Upper lobe of left lung (tissue), 6 donors: Measurements from ENCODE around the gene TREH. TPM values are rescaled to one million over a fixed set of nuclear protein-coding genes. Genes with fewer than 3 reads are reported as not detected.

Experiments
- ATAC-seq, 2 donors: fragments of 200-7000 bp; cut with Tn5 transposase; one replicate each; pipeline ENCODE4 v1.9.1; 2022; ENCODE audit warnings: mild to moderate bottlenecking in 2 of 2, moderate library complexity in 2 of 2; ENCODE audit not compliant: low FRiP score in 2 of 2
- DNase-seq, 2 donors: peaks; one replicate each; pipeline ENCODE4 v3.0.0-alpha.2; 2019 to 2020
- H3K27ac ChIP-seq, 4 donors: fragments of 200-600 bp; sonication (generic); one replicate each; pipeline ENCODE4 v1.5.1; 2016 to 2019
- H3K27me3 ChIP-seq, 4 donors: fragments of 200-600 bp; sonication (generic); one replicate each; pipeline ENCODE4 v1.5.1; 2017 to 2019
- H3K36me3 ChIP-seq, 4 donors: fragments of 200-600 bp; sonication (generic); one replicate each; pipeline ENCODE4 v1.5.1; 2016 to 2019
- H3K4me1 ChIP-seq, 4 donors: fragments of 200-600 bp; sonication (generic); one replicate each; pipeline ENCODE4 v1.5.1; 2018 to 2019
- H3K4me3 ChIP-seq, 4 donors: fragments of 200-600 bp; sonication (generic); one replicate each; pipeline ENCODE4 v1.5.1; 2017 to 2019; ENCODE audit warnings: mild to moderate bottlenecking in 2 of 4, moderate library complexity in 1 of 4
- H3K9me3 ChIP-seq, 4 donors: fragments of 200-600 bp; sonication (generic); one replicate each; pipeline ENCODE4 v1.5.1; 2018 to 2019
- EP300 ChIP-seq, 4 donors: sonication (generic); formaldehyde crosslinking; IDR thresholded peaks; one replicate each; pipeline ENCODE4 v1.5.1; 2017; ENCODE audit warnings: antibody characterized with exemption in 4 of 4, control low read depth in 2 of 4
- POLR2A ChIP-seq, 4 donors: fragments of 450-650 bp; IDR thresholded peaks; one replicate each; pipeline ENCODE4 v1.5.1; 2016 to 2017; ENCODE audit warnings: antibody characterized with exemption in 4 of 4, mild to moderate bottlenecking in 2 of 4
- POLR2AphosphoS5 ChIP-seq, 2 donors: sonication (generic); formaldehyde crosslinking; IDR thresholded peaks; one replicate each; pipeline ENCODE4 v1.5.1; 2017; ENCODE audit warnings: antibody characterized with exemption in 2 of 2
- WGBS, 2 donors: methylation state at CpG; one replicate each; pipeline ENCODE4 v1.1.5; 2017 to 2018; 5-methylcytosine and 5-hydroxymethylcytosine counted together
- total RNA-seq, 6 donors: library from RNA; depleted of rRNA in 4 of 6; stranded (reverse); fragments of >200 nt in 4 of 6; gene quantifications; one replicate each; pipeline versions ENCODE4 v1.1.0 to v1.2.1, GENCODE V29; 2016 to 2021
- TF ChIP-seq, protein P1 (sequence below), 6 experiments: fragments of 450-650 bp in 4 of 6; fragments of 200-600 bp in 2 of 6; sonication (generic) in 2 of 6; IDR thresholded peaks; one replicate each; pipeline ENCODE4 v1.5.1; 2016 to 2019; ENCODE audit warnings: antibody characterized with exemption in 6 of 6
- donor health status: DM: no; HTN: no; CAD: no; lungs with moderate emphysema.
- donor health status: DM: no; HTN: yes; CAD: no; lungs with severe emphysema.

TREH gene
- total RNA-seq, 6 donors from 2014 or later = 0.17 to 1.0 (median 0.89) TPM; not detected in 3

DNA sequence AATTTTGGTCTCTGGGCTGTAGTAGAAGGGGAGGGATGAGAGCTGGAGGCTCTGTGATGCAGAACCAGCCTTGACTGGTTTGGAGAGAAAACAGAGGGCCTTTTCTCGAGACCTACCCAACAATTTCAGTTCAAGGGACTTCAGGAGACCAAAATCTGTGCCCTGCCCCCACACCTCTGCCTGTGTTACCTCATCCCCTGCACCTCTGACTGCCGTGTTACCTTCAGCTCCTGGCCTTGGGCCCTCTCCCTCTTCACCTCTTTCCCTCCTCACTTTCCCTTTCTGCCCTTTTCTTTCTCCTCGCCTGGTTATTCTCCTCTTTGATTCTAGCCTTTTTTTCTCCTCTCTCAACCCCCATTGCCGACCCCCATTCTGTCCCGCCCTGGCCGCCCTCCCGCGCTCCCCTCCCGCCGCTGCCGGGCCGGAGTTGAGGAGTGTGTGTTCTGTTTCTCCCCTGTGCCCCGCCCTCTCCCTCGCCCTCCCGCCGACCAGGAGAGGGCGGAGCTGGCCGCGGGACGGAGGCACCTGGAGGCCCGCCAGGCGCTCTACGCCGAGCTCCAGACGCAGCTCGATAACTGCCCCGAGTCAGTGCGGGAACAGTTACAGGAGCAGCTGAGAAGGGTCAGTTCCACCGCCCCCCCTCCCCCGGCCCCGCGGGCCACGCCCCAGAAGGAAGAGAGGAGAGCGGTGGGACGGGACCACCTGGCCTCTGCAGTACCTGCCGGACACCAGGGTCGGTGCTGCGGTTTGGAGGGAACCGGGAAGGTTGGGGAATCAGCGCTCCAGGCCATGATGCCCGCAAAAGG lies 44.8 kb downstream of the TREH start:
- peak; percentile 73 to 89 for ATAC-seq

DNA sequence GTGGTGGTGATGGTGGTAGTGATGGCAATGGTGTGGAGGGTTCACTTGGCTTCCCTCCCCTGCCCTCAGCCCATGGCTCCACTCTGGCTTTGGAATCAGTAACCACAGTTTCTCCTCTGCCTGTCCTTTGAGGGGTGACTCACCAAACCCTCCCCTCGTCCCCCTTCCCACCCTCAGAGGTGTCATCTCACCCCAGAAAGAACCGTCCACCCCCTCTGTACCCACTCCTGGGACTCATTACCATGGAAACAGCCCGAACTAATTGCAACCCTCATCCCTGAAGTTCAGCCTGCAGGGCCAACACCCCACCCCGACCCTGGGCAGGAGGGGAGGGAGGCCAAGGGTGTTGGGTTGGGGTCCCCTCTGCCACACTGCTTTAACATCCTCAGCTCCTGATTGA lies 45.5 kb downstream of the TREH start:
- 58 to 60% methylated on average over 4 of the region's 4 CpGs for WGBS, 2 donors
- H3K36me3 ChIP-seq = peaks cover 0 to 89% (median 29%) of the 10 kb centered on the region in 4 donors
- H3K9me3 ChIP-seq = no peaks in the 10 kb centered on the region
- peaks cover 35 to 55% (median 45%) of the 10 kb centered on the region in 4 donors for H3K4me1 ChIP-seq
- TF ChIP-seq POLR2A (IDR thresholded peaks at IDR 0.05) (no peak), EP300 (IDR thresholded peaks at IDR 0.05) (no peak), POLR2AphosphoS5 (IDR thresholded peaks at IDR 0.05) (no peak)
- TF ChIP-seq, protein P1, sequence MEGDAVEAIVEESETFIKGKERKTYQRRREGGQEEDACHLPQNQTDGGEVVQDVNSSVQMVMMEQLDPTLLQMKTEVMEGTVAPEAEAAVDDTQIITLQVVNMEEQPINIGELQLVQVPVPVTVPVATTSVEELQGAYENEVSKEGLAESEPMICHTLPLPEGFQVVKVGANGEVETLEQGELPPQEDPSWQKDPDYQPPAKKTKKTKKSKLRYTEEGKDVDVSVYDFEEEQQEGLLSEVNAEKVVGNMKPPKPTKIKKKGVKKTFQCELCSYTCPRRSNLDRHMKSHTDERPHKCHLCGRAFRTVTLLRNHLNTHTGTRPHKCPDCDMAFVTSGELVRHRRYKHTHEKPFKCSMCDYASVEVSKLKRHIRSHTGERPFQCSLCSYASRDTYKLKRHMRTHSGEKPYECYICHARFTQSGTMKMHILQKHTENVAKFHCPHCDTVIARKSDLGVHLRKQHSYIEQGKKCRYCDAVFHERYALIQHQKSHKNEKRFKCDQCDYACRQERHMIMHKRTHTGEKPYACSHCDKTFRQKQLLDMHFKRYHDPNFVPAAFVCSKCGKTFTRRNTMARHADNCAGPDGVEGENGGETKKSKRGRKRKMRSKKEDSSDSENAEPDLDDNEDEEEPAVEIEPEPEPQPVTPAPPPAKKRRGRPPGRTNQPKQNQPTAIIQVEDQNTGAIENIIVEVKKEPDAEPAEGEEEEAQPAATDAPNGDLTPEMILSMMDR (IDR thresholded peaks at IDR 0.05) = no peak
- no peak overlapping the region for H3K4me3 ChIP-seq
- no peaks in the 10 kb centered on the region for H3K27me3 ChIP-seq
- ATAC-seq (peak in 1 of 2 donors; percentile 20), DNase-seq (no peak)
- peak overlapping the region in 3 of 4 donors; percentile 65 to 76 (median 73) for H3K27ac ChIP-seq

More for the DNA sequence above, 44.8 kb downstream of the TREH start:
- H3K36me3 ChIP-seq = peaks cover 0 to 90% (median 35%) of the 10 kb centered on the region in 4 donors
- peak overlapping the region; percentile 46 to 76 (median 69) for H3K27ac ChIP-seq
- peaks cover 30 to 49% (median 38%) of the 10 kb centered on the region in 4 donors for H3K4me1 ChIP-seq
- H3K9me3 ChIP-seq = no peaks in the 10 kb centered on the region
- 29 to 32% methylated on average over 23 to 40 of the region's 41 CpGs for WGBS, 2 donors
- no peaks in the 10 kb centered on the region for H3K27me3 ChIP-seq
- peak in 1 of 2 donors; percentile 8 for TF ChIP-seq POLR2AphosphoS5 (IDR thresholded peaks at IDR 0.05)
- TF ChIP-seq, protein P1 (IDR thresholded peaks at IDR 0.05) = peak in 3 of 6 experiments; percentile 17 to 28 (median 25)
- peak in 1 of 4 donors; percentile 25 for TF ChIP-seq POLR2A (IDR thresholded peaks at IDR 0.05)
- TF ChIP-seq EP300 (IDR thresholded peaks at IDR 0.05) = no peak
- peak overlapping the region in 3 of 4 donors; percentile 19 to 46 (median 34) for H3K4me3 ChIP-seq
- DNase-seq = peak; percentile 85 to 95

DNA sequence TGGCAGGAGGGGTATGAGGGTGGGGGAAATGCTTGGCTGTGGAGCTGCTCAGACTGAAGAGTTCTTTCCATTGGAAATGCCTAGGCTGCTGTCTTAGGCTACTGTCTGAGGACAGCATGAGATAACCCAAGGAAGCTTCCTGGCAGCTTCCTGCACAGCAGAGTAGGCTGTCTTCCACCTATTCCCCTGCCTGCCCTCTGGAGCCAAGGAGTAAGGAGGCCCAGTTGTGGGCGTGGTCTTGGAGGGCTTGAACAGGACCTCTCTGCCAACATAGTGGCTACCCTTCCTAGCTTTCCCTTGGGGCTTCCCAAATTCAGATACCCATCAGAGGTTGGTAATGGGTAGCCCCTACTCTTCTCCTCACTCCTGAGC lies 46.1 kb downstream of the TREH start:
- Histone ChIP-seq H3K27me3 (no peaks in the 10 kb centered on the region), H3K4me1 (peaks cover 35 to 61% (median 49%) of the 10 kb centered on the region in 4 donors), H3K27ac (peak overlapping the region in 2 of 4 donors; percentile 65 to 76), H3K4me3 (no peak overlapping the region), H3K9me3 (no peaks in the 10 kb centered on the region), H3K36me3 (peaks cover 0 to 89% (median 27%) of the 10 kb centered on the region in 4 donors)
- ATAC-seq = no peak
- WGBS, 2 donors = 67 to 88% methylated on average over 1 of the region's 1 CpG
- DNase-seq = no peak
- TF ChIP-seq EP300 (IDR thresholded peaks at IDR 0.05) (no peak), POLR2AphosphoS5 (IDR thresholded peaks at IDR 0.05) (no peak), POLR2A (IDR thresholded peaks at IDR 0.05) (no peak)
- TF ChIP-seq, protein P1 (IDR thresholded peaks at IDR 0.05) = no peak

DNA sequence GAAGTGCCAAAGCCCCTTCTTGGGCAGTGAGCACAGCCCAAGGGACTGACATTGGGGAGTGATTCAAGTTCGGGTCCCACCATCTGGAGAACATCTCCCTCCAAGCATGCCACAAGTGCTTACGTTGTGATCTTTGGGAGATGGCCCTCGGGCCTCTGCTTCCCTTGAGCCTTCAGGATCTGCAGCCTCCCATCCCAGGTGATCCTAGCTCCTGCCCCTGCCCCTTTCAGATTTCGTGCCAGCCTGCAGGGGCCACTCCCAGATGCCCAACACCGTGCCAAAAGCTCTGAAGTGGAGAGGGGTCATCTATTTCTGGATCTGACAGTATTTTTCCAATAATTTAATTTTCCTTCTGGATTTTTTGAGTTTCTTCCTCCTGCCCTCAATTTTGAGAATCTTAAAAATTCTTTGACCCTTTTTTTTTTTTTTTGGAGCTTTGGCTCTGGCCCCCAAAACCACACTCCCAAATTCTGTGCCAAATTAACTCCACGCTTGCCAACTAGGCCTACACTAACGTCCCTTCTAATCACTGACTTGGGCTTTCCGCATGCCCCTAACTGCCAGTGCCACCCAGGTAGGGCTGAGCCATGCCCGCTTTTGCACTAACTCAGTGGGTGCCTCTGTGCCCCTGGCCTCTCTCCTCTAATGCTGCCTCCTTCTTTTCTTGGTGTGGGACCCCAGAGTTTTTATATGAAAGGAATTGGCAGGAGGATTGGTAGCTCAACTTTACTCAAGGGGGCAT lies 46.7 kb downstream of the TREH start:
- no peaks in the 10 kb centered on the region for H3K27me3 ChIP-seq
- H3K4me1 ChIP-seq = peaks cover 35 to 62% (median 51%) of the 10 kb centered on the region in 4 donors
- TF ChIP-seq POLR2A (IDR thresholded peaks at IDR 0.05) (no peak), POLR2AphosphoS5 (IDR thresholded peaks at IDR 0.05) (no peak), EP300 (IDR thresholded peaks at IDR 0.05) (no peak)
- TF ChIP-seq, protein P1 (IDR thresholded peaks at IDR 0.05) = no peak
- 76 to 84% methylated on average over 7 to 9 of the region's 9 CpGs for WGBS, 2 donors
- H3K9me3 ChIP-seq = no peaks in the 10 kb centered on the region
- H3K27ac ChIP-seq = peak overlapping the region in 1 of 4 donors; percentile 76
- ATAC-seq (no peak), DNase-seq (no peak)
- no peak overlapping the region for H3K4me3 ChIP-seq
- H3K36me3 ChIP-seq = peaks cover 0 to 91% (median 31%) of the 10 kb centered on the region in 4 donors
